Smooth muscle cell (in vitro differentiated cells): ENCODE results near the gene DICER1. TPM values are rescaled to one million over a fixed set of nuclear protein-coding genes. Genes with fewer than 3 reads are reported as not detected.

Experiments used
- DNase-seq: peaks from one replicate; lab custom pipeline; 2025; ENCODE audit not compliant: unreplicated experiment; lab: John Stamatoyannopoulos, UW
- H2AFZ ChIP-seq: fragments of 200-600 bp; sonication (generic); 2 replicates; pipeline ENCODE4 v1.6.0; 2016; ENCODE audit warnings: antibody characterized with exemption, low read depth, mild to moderate bottlenecking
- H3F3A ChIP-seq: fragments of 200-600 bp; sonication (generic); 2 replicates; pipeline ENCODE4 v1.6.0; 2017; ENCODE audit warnings: antibody characterized with exemption, low read depth
- H3K27ac ChIP-seq: fragments of 200-600 bp; sonication (generic); 2 replicates; pipeline ENCODE4 v1.5.1; 2016; ENCODE audit warnings: low read depth, mild to moderate bottlenecking
- H3K27me3 ChIP-seq: fragments of 200-600 bp; sonication (generic); 2 replicates; pipeline ENCODE4 v1.6.1; 2016; ENCODE audit warnings: low read depth, mild to moderate bottlenecking
- H3K36me3 ChIP-seq: fragments of 200-600 bp; sonication (generic); 2 replicates; pipeline ENCODE4 v1.5.1; 2016; ENCODE audit warnings: low read depth
- H3K4me1 ChIP-seq: fragments of 200-600 bp; sonication (generic); 2 replicates; pipeline ENCODE4 v1.5.1; 2016; ENCODE audit warnings: low read depth
- H3K4me2 ChIP-seq: fragments of 200-600 bp; sonication (generic); 2 replicates; pipeline ENCODE4 v1.6.0; 2016; ENCODE audit warnings: mild to moderate bottlenecking
- H3K4me3 ChIP-seq: fragments of 200-600 bp; sonication (generic); 2 replicates; pipeline ENCODE4 v1.5.1; 2016; ENCODE audit warnings: mild to moderate bottlenecking
- H3K79me2 ChIP-seq: fragments of 200-600 bp; sonication (generic); 2 replicates; pipeline ENCODE4 v1.6.0; 2016; ENCODE audit warnings: low read depth, mild to moderate bottlenecking
- H3K9ac ChIP-seq: fragments of 200-600 bp; sonication (generic); 2 replicates; pipeline ENCODE4 v1.6.0; 2016; ENCODE audit warnings: low read depth
- H3K9me3 ChIP-seq: fragments of 200-600 bp; sonication (generic); replicated peaks from 2 replicates; pipeline ENCODE4 v1.5.1; 2016; ENCODE audit warnings: low read depth
- H4K20me1 ChIP-seq: fragments of 200-600 bp; sonication (generic); 2 replicates; pipeline ENCODE4 v1.6.0; 2016; ENCODE audit warnings: low read depth
- WGBS: methylation state at CpG from one replicate; pipeline ENCODE4 v1.1.7; 2016; ENCODE audit warnings: low lambda C conversion rate; 5-methylcytosine and 5-hydroxymethylcytosine counted together
- polyA plus RNA-seq: library from polyadenylated mRNA; unstranded; fragments of >200 nt; fragmentation: Nextera tagmentation; extraction: Ambion mirVana; gene quantifications from 2 replicates; pipeline ENCODE4 v1.2.1, GENCODE V29; 2016
- total RNA-seq: library from RNA; depleted of rRNA; stranded (reverse); fragments of >200 nt; gene quantifications from 2 replicates; pipeline ENCODE4 v1.2.3, GENCODE V29; 2014
- TF ChIP-seq, protein P1 (sequence below): fragments of 200-600 bp; sonication (generic); IDR thresholded peaks from 2 replicates; pipeline ENCODE4 v1.5.1; 2017; ENCODE audit warnings: borderline replicate concordance, mild to moderate bottlenecking, antibody characterized with exemption; ENCODE audit not compliant: insufficient read depth, poor library complexity, severe bottlenecking

The DICER1 gene
- total and polyA plus RNA-seq, 2 experiments from 2014 or later = 17.3 to 67.5 TPM

DNA sequence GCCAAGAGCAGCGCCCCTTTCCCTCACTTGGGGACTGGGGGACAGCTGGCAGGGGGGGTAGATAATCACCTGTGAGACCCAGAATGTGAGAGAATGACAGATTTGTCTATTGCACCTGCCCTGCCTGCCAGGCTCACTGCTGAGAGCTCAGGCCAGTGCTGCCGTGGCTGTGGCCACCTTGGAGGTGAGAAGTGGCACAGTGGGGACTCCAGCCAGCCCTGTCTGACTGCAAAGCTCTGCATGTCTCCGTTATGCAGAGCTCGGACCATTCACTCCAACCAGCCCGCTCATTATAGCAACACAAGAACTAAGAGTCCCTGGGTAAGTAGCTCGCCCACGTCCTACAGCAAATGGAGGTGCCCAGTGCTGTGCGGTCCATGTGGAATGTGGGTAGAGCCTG lies 88.8 kb downstream of the DICER1 start:
- Histone ChIP-seq H3K27ac (no peak overlapping the region), H2AFZ (no peak overlapping the region), H4K20me1 (no peaks in the 10 kb centered on the region), H3K9ac (no peak overlapping the region), H3K4me2 (no peak overlapping the region), H3K36me3 (no peaks in the 10 kb centered on the region), H3K27me3 (no peaks in the 10 kb centered on the region), H3K4me3 (no peak overlapping the region), H3F3A (no peaks in the 10 kb centered on the region), H3K79me2 (no peaks in the 10 kb centered on the region), H3K9me3 (no peaks in the 10 kb centered on the region), H3K4me1 (peaks cover 16% of the 10 kb centered on the region)
- WGBS = 96% methylated on average over 8 of the region's 8 CpGs
- TF ChIP-seq, protein P1, sequence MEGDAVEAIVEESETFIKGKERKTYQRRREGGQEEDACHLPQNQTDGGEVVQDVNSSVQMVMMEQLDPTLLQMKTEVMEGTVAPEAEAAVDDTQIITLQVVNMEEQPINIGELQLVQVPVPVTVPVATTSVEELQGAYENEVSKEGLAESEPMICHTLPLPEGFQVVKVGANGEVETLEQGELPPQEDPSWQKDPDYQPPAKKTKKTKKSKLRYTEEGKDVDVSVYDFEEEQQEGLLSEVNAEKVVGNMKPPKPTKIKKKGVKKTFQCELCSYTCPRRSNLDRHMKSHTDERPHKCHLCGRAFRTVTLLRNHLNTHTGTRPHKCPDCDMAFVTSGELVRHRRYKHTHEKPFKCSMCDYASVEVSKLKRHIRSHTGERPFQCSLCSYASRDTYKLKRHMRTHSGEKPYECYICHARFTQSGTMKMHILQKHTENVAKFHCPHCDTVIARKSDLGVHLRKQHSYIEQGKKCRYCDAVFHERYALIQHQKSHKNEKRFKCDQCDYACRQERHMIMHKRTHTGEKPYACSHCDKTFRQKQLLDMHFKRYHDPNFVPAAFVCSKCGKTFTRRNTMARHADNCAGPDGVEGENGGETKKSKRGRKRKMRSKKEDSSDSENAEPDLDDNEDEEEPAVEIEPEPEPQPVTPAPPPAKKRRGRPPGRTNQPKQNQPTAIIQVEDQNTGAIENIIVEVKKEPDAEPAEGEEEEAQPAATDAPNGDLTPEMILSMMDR = no peak
- no peak for DNase-seq

DNA sequence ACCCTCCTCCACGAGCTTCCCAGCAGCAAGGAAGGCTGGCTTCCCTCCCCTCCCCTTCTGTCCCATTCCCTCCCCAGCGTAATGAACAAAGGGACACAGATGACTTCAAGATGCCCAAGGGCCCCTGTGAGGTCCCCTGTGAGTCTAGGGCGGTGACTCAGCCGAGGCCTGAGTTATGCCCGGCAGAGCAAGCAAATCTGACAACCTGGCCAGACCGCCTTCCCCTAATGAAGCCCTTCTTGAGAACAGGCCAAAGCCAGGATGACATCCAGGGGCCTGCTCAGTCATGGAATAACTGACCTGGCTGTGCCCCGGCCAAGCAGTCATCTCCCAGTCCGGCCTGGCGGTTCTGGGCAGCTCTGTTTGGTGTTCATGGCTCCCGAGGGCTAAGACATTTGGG lies 89.2 kb downstream of the DICER1 start:
- TF ChIP-seq, protein P1 = no peak
- no peak for DNase-seq
- H3K4me3 ChIP-seq = no peak overlapping the region
- H3K27me3 ChIP-seq = no peaks in the 10 kb centered on the region
- H3F3A ChIP-seq = no peaks in the 10 kb centered on the region
- H3K9ac ChIP-seq = no peak overlapping the region
- H4K20me1 ChIP-seq = no peaks in the 10 kb centered on the region
- no peak overlapping the region for H3K4me2 ChIP-seq
- H2AFZ ChIP-seq = no peak overlapping the region
- WGBS = 53% methylated on average over 10 of the region's 10 CpGs
- H3K4me1 ChIP-seq = peaks cover 16% of the 10 kb centered on the region
- H3K9me3 ChIP-seq = no peaks in the 10 kb centered on the region
- no peaks in the 10 kb centered on the region for H3K36me3 ChIP-seq
- H3K79me2 ChIP-seq = no peaks in the 10 kb centered on the region
- H3K27ac ChIP-seq = no peak overlapping the region

DNA sequence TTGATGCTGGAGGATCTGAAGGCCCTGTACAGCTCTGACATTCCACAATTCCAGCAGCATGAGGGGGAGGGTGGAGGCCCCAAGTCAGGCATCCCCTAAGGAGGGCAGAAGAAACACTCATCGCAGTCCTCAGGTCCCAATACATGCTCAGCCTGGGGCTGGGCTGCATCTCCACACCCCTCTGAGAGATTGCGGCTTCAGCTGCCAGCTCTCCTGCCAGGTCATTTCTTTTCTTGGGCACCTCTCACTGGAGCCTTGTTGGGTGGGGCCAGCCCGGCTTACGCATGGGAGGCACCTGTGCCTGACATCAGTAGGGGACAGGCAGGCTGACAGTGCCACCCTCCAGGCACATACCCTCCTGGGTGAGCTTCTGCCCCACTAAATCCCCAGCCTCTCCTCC lies 89.8 kb downstream of the DICER1 start:
- Histone ChIP-seq H3K9me3 (no peaks in the 10 kb centered on the region), H3K9ac (no peak overlapping the region), H3K4me2 (no peak overlapping the region), H3K79me2 (no peaks in the 10 kb centered on the region), H3K4me3 (no peak overlapping the region), H4K20me1 (no peaks in the 10 kb centered on the region), H3K36me3 (no peaks in the 10 kb centered on the region), H3K27ac (no peak overlapping the region), H2AFZ (no peak overlapping the region), H3K27me3 (no peaks in the 10 kb centered on the region), H3K4me1 (peaks cover 12% of the 10 kb centered on the region), H3F3A (no peaks in the 10 kb centered on the region)
- no peak for DNase-seq
- WGBS = 93% methylated on average over 4 of the region's 4 CpGs
- TF ChIP-seq, protein P1 = no peak

DNA sequence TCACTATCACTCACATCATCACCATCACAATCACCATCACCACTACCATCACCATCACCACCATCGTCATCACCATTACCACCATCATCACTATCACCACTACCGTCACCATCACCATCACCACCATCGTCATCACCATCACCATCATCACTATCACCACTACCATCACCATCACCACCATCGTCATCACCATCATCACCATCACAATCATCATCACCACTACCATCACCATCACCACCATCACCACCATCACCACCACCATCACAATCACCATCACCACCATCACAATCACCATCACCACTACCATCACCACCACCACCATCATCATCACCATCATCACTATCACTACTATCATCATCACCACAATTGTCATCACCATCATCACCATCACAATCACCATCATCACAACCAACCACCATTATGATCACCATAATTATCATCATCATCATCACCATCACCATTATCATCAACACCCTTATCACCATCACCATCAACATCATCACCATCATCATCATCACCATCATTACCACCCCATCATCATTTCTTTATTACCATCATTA lies 90.8 kb downstream of the DICER1 start:
- H4K20me1 ChIP-seq = no peaks in the 10 kb centered on the region
- no peaks in the 10 kb centered on the region for H3K79me2 ChIP-seq
- no peak overlapping the region for H3K4me2 ChIP-seq
- H3K4me1 ChIP-seq = peaks cover 3% of the 10 kb centered on the region
- H3F3A ChIP-seq = no peaks in the 10 kb centered on the region
- H3K27me3 ChIP-seq = no peaks in the 10 kb centered on the region
- no peaks in the 10 kb centered on the region for H3K9me3 ChIP-seq
- no peak overlapping the region for H3K4me3 ChIP-seq
- H3K36me3 ChIP-seq = no peaks in the 10 kb centered on the region
- 90% methylated on average over 4 of the region's 4 CpGs for WGBS
- TF ChIP-seq, protein P1 = no peak
- no peak overlapping the region for H3K27ac ChIP-seq
- no peak overlapping the region for H3K9ac ChIP-seq
- no peak for DNase-seq
- no peak overlapping the region for H2AFZ ChIP-seq
